HFFc6 (cell line): Measurements from ENCODE around the gene AHNAK. TPM values are rescaled to one million over a fixed set of nuclear protein-coding genes. Genes with fewer than 3 reads are reported as not detected.
"Not testable (repeated sequence)": the region's sequence is repeated elsewhere in the genome, so short reads cannot be mapped to it uniquely, and the experiment has no call there.

ENCODE experiments used
- DNase-seq: peaks from one replicate; pipeline ENCODE4 v3.0.0-alpha.2; 2018
- H3K27ac Mint-ChIP-seq: 2 replicates; pipeline ENCODE4 v1.8.0; 2020; ENCODE audit warnings: mild to moderate bottlenecking, mixed read lengths
- H3K27me3 Mint-ChIP-seq: 2 replicates; pipeline ENCODE4 v1.8.0; 2021; ENCODE audit warnings: mild to moderate bottlenecking, moderate library complexity, mixed read lengths; ENCODE audit not compliant: insufficient read depth
- H3K36me3 Mint-ChIP-seq: 2 replicates; pipeline ENCODE4 v1.8.0; 2021; ENCODE audit warnings: low read depth, mixed read lengths
- H3K4me1 Mint-ChIP-seq: 2 replicates; pipeline ENCODE4 v1.8.0; 2020; ENCODE audit warnings: low read depth, mixed read lengths
- H3K4me3 Mint-ChIP-seq: 2 replicates; pipeline ENCODE4 v1.8.0; 2020; ENCODE audit warnings: mild to moderate bottlenecking, moderate library complexity, mixed read lengths
- H3K9me3 Mint-ChIP-seq: 2 replicates; pipeline ENCODE4 v1.8.0; 2020; ENCODE audit warnings: mild to moderate bottlenecking, mixed read lengths
- total RNA-seq, 6 experiments: library from RNA; stranded (reverse); fragmentation: NEBNext Ultra II Directional; extraction: Animal tissue kit (Norgen Biotek cat#: 25700); gene quantifications; 2 replicates in 1 of 6; 3 replicates in 5 of 6; pipeline ENCODE4 v1.2.3, GENCODE V29; 2021
- TF ChIP-seq, protein P1 (sequence below): fragments of 200-600 bp; sonication (generic); IDR thresholded peaks from 2 replicates; pipeline ENCODE4 v1.5.0; 2021; ENCODE audit warnings: antibody characterized with exemption, mild to moderate bottlenecking

Gene AHNAK
- total RNA-seq, 6 experiments from 2014 or later: 426 to 589 (median 452) TPM

DNA sequence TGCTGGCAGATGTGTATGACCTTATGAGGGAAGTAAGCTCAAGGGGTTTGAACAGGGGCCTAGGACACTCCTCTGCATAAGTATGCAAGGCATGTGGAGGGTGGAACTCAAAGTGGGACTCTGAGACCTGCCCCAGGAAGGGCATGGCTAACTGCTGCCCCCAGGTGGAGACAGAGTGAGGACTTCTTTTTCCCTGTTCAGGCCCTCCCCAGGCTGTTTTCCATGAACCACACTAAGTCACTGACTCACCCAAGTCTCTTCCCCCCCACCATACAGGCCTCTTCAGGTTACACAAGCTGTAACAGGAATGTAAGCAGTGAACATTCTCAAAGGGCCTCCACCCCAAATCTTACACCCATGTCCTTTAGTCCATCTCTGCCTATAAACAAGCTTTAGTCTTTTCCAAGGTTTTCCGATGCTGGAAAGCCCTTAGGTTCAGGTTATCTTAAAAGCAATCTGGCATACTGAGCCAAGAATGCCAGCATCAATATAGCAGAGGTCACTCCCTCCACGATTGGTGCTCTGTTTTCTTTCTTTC is 14.0 kb upstream of the AHNAK start:
- H3K9me3 Mint-ChIP-seq: no peaks in the 10 kb centered on the region
- DNase-seq: peak; percentile 97
- H3K27ac Mint-ChIP-seq: peak overlapping the region; percentile 85
- TF ChIP-seq, protein P1, sequence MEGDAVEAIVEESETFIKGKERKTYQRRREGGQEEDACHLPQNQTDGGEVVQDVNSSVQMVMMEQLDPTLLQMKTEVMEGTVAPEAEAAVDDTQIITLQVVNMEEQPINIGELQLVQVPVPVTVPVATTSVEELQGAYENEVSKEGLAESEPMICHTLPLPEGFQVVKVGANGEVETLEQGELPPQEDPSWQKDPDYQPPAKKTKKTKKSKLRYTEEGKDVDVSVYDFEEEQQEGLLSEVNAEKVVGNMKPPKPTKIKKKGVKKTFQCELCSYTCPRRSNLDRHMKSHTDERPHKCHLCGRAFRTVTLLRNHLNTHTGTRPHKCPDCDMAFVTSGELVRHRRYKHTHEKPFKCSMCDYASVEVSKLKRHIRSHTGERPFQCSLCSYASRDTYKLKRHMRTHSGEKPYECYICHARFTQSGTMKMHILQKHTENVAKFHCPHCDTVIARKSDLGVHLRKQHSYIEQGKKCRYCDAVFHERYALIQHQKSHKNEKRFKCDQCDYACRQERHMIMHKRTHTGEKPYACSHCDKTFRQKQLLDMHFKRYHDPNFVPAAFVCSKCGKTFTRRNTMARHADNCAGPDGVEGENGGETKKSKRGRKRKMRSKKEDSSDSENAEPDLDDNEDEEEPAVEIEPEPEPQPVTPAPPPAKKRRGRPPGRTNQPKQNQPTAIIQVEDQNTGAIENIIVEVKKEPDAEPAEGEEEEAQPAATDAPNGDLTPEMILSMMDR: peak; percentile 90
- H3K4me1 Mint-ChIP-seq: peaks cover 59% of the 10 kb centered on the region
- H3K36me3 Mint-ChIP-seq: peaks cover 28% of the 10 kb centered on the region
- peaks cover 5% of the 10 kb centered on the region for H3K27me3 Mint-ChIP-seq
- H3K4me3 Mint-ChIP-seq: peak overlapping the region; percentile 55

GRCh38 chr11:62559626-62560025 is 13.0 kb upstream of the AHNAK start:
- not testable (repeated sequence) for H3K27me3 Mint-ChIP-seq
- H3K36me3 Mint-ChIP-seq: peaks cover 32% of the 10 kb centered on the region
- H3K4me1 Mint-ChIP-seq: peaks cover 69% of the 10 kb centered on the region

DNA sequence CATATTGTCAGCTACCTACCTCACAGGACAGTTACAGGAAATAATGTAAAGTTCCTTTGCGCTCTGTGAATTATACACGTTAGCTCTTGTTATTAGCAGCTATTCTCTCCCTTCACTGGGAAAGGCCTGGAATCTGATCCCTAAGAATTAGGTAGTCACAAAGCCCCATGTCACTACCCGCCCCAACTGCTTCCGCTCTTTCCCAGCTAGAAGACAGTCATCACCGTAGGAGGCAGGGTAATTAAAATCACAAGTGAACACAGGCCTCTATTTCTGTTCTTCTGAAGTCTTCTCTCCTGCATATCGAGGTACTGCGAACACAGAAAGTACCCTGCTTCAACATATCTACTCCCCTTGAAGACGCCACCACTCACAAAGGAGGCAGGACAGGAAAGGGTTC is 12.6 kb upstream of the AHNAK start:
- TF ChIP-seq, protein P1: no peak
- peaks cover 74% of the 10 kb centered on the region for H3K4me1 Mint-ChIP-seq
- no peaks in the 10 kb centered on the region for H3K9me3 Mint-ChIP-seq
- H3K36me3 Mint-ChIP-seq: peaks cover 32% of the 10 kb centered on the region
- H3K27me3 Mint-ChIP-seq: peaks cover 5% of the 10 kb centered on the region
- peak overlapping the region; percentile 85 for H3K27ac Mint-ChIP-seq
- peak overlapping the region; percentile 17; the same call in 1 of the 2 replicates for H3K4me3 Mint-ChIP-seq
- no peak for DNase-seq

More at GRCh38 chr11:62559626-62560025, 13.0 kb upstream of the AHNAK start:
- peak overlapping the region; percentile 85 for H3K27ac Mint-ChIP-seq
- H3K9me3 Mint-ChIP-seq, DNase-seq: not testable (repeated sequence)
- H3K4me3 Mint-ChIP-seq: peak overlapping the region; percentile 52

DNA sequence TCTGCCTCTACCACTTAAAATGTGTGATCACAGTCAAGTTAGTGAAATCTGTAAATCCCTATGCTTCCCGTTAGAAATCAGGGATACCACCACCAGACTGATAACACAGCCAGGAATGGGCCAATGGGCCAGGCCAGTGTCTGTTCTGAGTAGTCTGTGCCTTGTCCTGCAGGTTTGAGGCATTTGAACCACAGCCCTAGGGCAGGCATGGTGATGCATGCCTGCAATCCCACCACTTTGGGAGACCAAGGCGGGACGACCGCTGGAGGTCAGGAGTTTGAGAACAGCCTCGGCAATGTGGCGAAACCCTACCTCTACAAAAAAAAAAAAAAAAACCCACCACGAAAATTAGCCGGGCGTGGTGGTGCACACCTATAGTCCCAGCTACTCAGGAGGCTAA is 12.1 kb upstream of the AHNAK start:
- Mint-ChIP-seq H3K9me3 (no peaks in the 10 kb centered on the region), H3K4me1 (peaks cover 75% of the 10 kb centered on the region), H3K4me3 (no peak overlapping the region), H3K27me3 (peaks cover 8% of the 10 kb centered on the region), H3K27ac (peak overlapping the region; percentile 85), H3K36me3 (peaks cover 29% of the 10 kb centered on the region)
- DNase-seq: no peak
- TF ChIP-seq, protein P1: no peak

DNA sequence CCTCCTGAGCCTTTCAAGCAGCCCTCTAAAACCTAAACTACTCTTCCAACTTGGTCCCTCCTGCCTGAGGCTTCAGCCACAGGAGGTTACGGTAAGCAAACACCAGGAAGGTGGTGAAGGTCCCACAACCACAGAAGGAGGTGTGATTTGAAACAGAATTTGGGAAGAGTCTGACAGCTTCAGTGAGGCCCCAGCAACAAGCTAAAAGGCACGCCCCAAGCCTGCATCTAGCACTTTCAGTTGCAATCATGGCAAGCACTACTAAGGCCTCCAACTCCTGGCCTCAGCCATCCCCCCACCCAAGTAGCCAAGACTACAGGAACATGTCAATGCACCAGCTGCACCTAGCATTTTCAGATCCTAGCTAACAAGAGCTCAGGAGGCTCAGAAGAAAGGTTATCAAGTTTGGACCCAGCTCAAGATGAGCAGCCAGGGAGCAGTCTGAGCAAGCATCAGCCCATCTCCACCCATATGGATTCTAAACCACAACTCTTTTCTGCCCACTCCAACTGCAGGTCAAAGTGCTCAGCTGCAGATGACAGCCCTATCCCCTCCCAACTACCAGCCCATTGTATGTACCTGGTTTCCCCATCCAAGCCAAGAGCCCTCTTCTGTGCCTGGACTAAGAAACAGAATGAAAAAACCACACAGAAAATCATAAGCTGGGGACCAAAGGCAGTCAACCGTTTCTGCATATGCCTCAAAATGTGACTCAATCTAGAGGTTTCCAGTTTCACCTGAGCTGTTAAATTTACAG is 10.4 kb upstream of the AHNAK start:
- Mint-ChIP-seq H3K36me3 (peaks cover 25% of the 10 kb centered on the region), H3K4me1 (peaks cover 86% of the 10 kb centered on the region), H3K27ac (peak overlapping the region; percentile 98), H3K27me3 (peaks cover 8% of the 10 kb centered on the region), H3K4me3 (peak overlapping the region; percentile 79), H3K9me3 (no peaks in the 10 kb centered on the region)
- no peak for DNase-seq
- TF ChIP-seq, protein P1: no peak
